ENCODE results near the gene C2CD4C. TPM values are rescaled to one million over a fixed set of nuclear protein-coding genes. Genes with fewer than 3 reads are reported as not detected.

The C2CD4C gene
- total RNA-seq, 5 donors from 2014 or later (not counting 1 experiment from before 2014, with no cell fraction given), result 0.06 TPM; not detected in 4

GRCh38 chr19:369256-369655 is 39.7 kb downstream of the C2CD4C start:
- Mint-ChIP-seq H3K27me3 (peaks cover 28 to 58% of the 10 kb centered on the region in 2 donors), H3K4me3 (no peak overlapping the region), H3K27ac (no peak overlapping the region), H3K36me3 (no peaks in the 10 kb centered on the region), H3K9me3 (no peaks in the 10 kb centered on the region), H3K4me1 (no peaks in the 10 kb centered on the region)
- Histone ChIP-seq H3K27ac (ENCODE audit: low read length) (no peak overlapping the region), H3K36me3 (ENCODE audit: control insufficient read depth in 2 of 2, extremely low read depth in 1 of 2, insufficient read depth in 1 of 2, low read length in 1 of 2) (no peaks in the 10 kb centered on the region), H3K4me3 (ENCODE audit: control insufficient read depth in 1 of 2, extremely low read depth in 1 of 2, low read length in 1 of 2) (no peak overlapping the region), H3K27me3 (replicated peaks in 1 of 2; ENCODE audit: control insufficient read depth in 2 of 2, extremely low read depth in 1 of 2, insufficient read depth in 2 of 2, low read length in 1 of 2) (peaks cover 0 to 57% of the 10 kb centered on the region in 2 experiments), H3K9me3 (no peaks in the 10 kb centered on the region), H3K4me1 (ENCODE audit: control insufficient read depth in 1 of 2, extremely low read depth in 1 of 2, insufficient read depth in 2 of 2, low read length in 2 of 2) (no peaks in the 10 kb centered on the region)
- ChIA-PET POLR2A (no interaction called here), CTCF (no interaction called here)
- ATAC-seq (replicated peaks in 1 of 4) (no peak), DNase-seq (no peak)
- 84% methylated on average over 11 of the region's 13 CpGs for WGBS (ENCODE audit: insufficient coverage)

- no peaks in the 10 kb centered on the region for H3K9me3 ChIP-seq
- H3K9me3 Mint-ChIP-seq, result no peaks in the 10 kb centered on the region
- no peak overlapping the region for H3K4me3 ChIP-seq (ENCODE audit: control insufficient read depth in 1 of 2, extremely low read depth in 1 of 2, low read length in 1 of 2)
- H3K4me1 Mint-ChIP-seq, result no peaks in the 10 kb centered on the region
- ChIA-PET POLR2A (no interaction called here), CTCF (no interaction called here)
- no peak for ATAC-seq (replicated peaks in 1 of 4)
- no peak for DNase-seq
- no peaks in the 10 kb centered on the region for H3K4me1 ChIP-seq (ENCODE audit: control insufficient read depth in 1 of 2, extremely low read depth in 1 of 2, insufficient read depth in 2 of 2, low read length in 2 of 2)
- H3K27ac ChIP-seq (ENCODE audit: low read length), result no peak overlapping the region
- H3K27ac Mint-ChIP-seq, result no peak overlapping the region
- peaks cover 28 to 54% of the 10 kb centered on the region in 2 donors for H3K27me3 Mint-ChIP-seq
- H3K4me3 Mint-ChIP-seq, result no peak overlapping the region
- WGBS (ENCODE audit: insufficient coverage), result 61% methylated on average over 3 of the region's 7 CpGs
- no peaks in the 10 kb centered on the region for H3K36me3 Mint-ChIP-seq
- no peaks in the 10 kb centered on the region for H3K36me3 ChIP-seq (ENCODE audit: control insufficient read depth in 2 of 2, extremely low read depth in 1 of 2, insufficient read depth in 1 of 2, low read length in 1 of 2)
- H3K27me3 ChIP-seq (replicated peaks in 1 of 2; ENCODE audit: control insufficient read depth in 2 of 2, extremely low read depth in 1 of 2, insufficient read depth in 2 of 2, low read length in 1 of 2), result peaks cover 0 to 53% of the 10 kb centered on the region in 2 experiments
Measured at GRCh38 chr19:368630-369024, 40.3 kb downstream of the C2CD4C start.

GRCh38 chr19:367963-368629 is 40.9 kb downstream of the C2CD4C start:
- no peak overlapping the region for H3K4me3 Mint-ChIP-seq
- ChIA-PET POLR2A (no interaction called here), CTCF (no interaction called here)
- DNase-seq (no peak), ATAC-seq (replicated peaks in 1 of 4) (no peak)
- H3K36me3 Mint-ChIP-seq, result no peaks in the 10 kb centered on the region
- Histone ChIP-seq H3K4me1 (ENCODE audit: control insufficient read depth in 1 of 2, extremely low read depth in 1 of 2, insufficient read depth in 2 of 2, low read length in 2 of 2) (no peaks in the 10 kb centered on the region), H3K4me3 (ENCODE audit: control insufficient read depth in 1 of 2, extremely low read depth in 1 of 2, low read length in 1 of 2) (no peak overlapping the region), H3K27ac (ENCODE audit: low read length) (no peak overlapping the region), H3K9me3 (no peaks in the 10 kb centered on the region), H3K27me3 (replicated peaks in 1 of 2; ENCODE audit: control insufficient read depth in 2 of 2, extremely low read depth in 1 of 2, insufficient read depth in 2 of 2, low read length in 1 of 2) (peaks cover 0 to 47% of the 10 kb centered on the region in 2 experiments), H3K36me3 (ENCODE audit: control insufficient read depth in 2 of 2, extremely low read depth in 1 of 2, insufficient read depth in 1 of 2, low read length in 1 of 2) (no peaks in the 10 kb centered on the region)
- peaks cover 28 to 51% of the 10 kb centered on the region in 2 donors for H3K27me3 Mint-ChIP-seq
- H3K27ac Mint-ChIP-seq, result no peak overlapping the region
- no peaks in the 10 kb centered on the region for H3K9me3 Mint-ChIP-seq
- 64% methylated on average over 11 of the region's 22 CpGs for WGBS (ENCODE audit: insufficient coverage)
- H3K4me1 Mint-ChIP-seq, result no peaks in the 10 kb centered on the region

GRCh38 chr19:367561-367960 is 41.4 kb downstream of the C2CD4C start:
- Histone ChIP-seq H3K27me3 (replicated peaks in 1 of 2; ENCODE audit: control insufficient read depth in 2 of 2, extremely low read depth in 1 of 2, insufficient read depth in 2 of 2, low read length in 1 of 2) (peaks cover 0 to 43% of the 10 kb centered on the region in 2 experiments), H3K9me3 (no peaks in the 10 kb centered on the region), H3K36me3 (ENCODE audit: control insufficient read depth in 2 of 2, extremely low read depth in 1 of 2, insufficient read depth in 1 of 2, low read length in 1 of 2) (no peaks in the 10 kb centered on the region), H3K27ac (ENCODE audit: low read length) (no peak overlapping the region), H3K4me3 (ENCODE audit: control insufficient read depth in 1 of 2, extremely low read depth in 1 of 2, low read length in 1 of 2) (no peak overlapping the region), H3K4me1 (ENCODE audit: control insufficient read depth in 1 of 2, extremely low read depth in 1 of 2, insufficient read depth in 2 of 2, low read length in 2 of 2) (no peaks in the 10 kb centered on the region)
- peaks cover 31 to 46% of the 10 kb centered on the region in 2 donors for H3K27me3 Mint-ChIP-seq
- no peak overlapping the region for H3K4me3 Mint-ChIP-seq
- H3K27ac Mint-ChIP-seq, result no peak overlapping the region
- H3K9me3 Mint-ChIP-seq, result no peaks in the 10 kb centered on the region
- POLR2A ChIA-PET, result no interaction called here
- no peaks in the 10 kb centered on the region for H3K36me3 Mint-ChIP-seq
- ATAC-seq (replicated peaks in 1 of 4) (no peak), DNase-seq (no peak)
- CTCF ChIA-PET, result no interaction called here
- WGBS (ENCODE audit: insufficient coverage), result 93% methylated on average over 3 of the region's 14 CpGs
- no peaks in the 10 kb centered on the region for H3K4me1 Mint-ChIP-seq

- Histone ChIP-seq H3K9me3 (no peaks in the 10 kb centered on the region), H3K27ac (ENCODE audit: low read length) (no peak overlapping the region), H3K4me3 (ENCODE audit: control insufficient read depth in 1 of 2, extremely low read depth in 1 of 2, low read length in 1 of 2) (no peak overlapping the region), H3K36me3 (ENCODE audit: control insufficient read depth in 2 of 2, extremely low read depth in 1 of 2, insufficient read depth in 1 of 2, low read length in 1 of 2) (no peaks in the 10 kb centered on the region), H3K4me1 (ENCODE audit: control insufficient read depth in 1 of 2, extremely low read depth in 1 of 2, insufficient read depth in 2 of 2, low read length in 2 of 2) (no peaks in the 10 kb centered on the region), H3K27me3 (replicated peaks in 1 of 2; ENCODE audit: control insufficient read depth in 2 of 2, extremely low read depth in 1 of 2, insufficient read depth in 2 of 2, low read length in 1 of 2) (peaks cover 0 to 39% of the 10 kb centered on the region in 2 experiments)
- Mint-ChIP-seq H3K27me3 (peaks cover 27 to 40% of the 10 kb centered on the region in 2 donors), H3K27ac (no peak overlapping the region), H3K9me3 (no peaks in the 10 kb centered on the region), H3K36me3 (no peaks in the 10 kb centered on the region), H3K4me3 (no peak overlapping the region), H3K4me1 (no peaks in the 10 kb centered on the region)
- no peak for DNase-seq
- ATAC-seq (replicated peaks in 1 of 4), result no peak
- POLR2A ChIA-PET, result no interaction called here
- CTCF ChIA-PET, result no interaction called here
- 83% methylated on average over 7 of the region's 8 CpGs for WGBS (ENCODE audit: insufficient coverage)
Measured at GRCh38 chr19:366951-367350, 42.0 kb downstream of the C2CD4C start.

- DNase-seq, result no peak
- 81% methylated on average over 7 of the region's 17 CpGs for WGBS (ENCODE audit: insufficient coverage)
- H3K27me3 ChIP-seq (replicated peaks in 1 of 2; ENCODE audit: control insufficient read depth in 2 of 2, extremely low read depth in 1 of 2, insufficient read depth in 2 of 2, low read length in 1 of 2), result peaks cover 0 to 33% of the 10 kb centered on the region in 2 experiments
- no peak overlapping the region for H3K4me3 Mint-ChIP-seq
- no peaks in the 10 kb centered on the region for H3K4me1 ChIP-seq (ENCODE audit: control insufficient read depth in 1 of 2, extremely low read depth in 1 of 2, insufficient read depth in 2 of 2, low read length in 2 of 2)
- no peaks in the 10 kb centered on the region for H3K9me3 Mint-ChIP-seq
- no peaks in the 10 kb centered on the region for H3K9me3 ChIP-seq
- H3K4me3 ChIP-seq (ENCODE audit: control insufficient read depth in 1 of 2, extremely low read depth in 1 of 2, low read length in 1 of 2), result no peak overlapping the region
- peaks cover 21 to 34% of the 10 kb centered on the region in 2 donors for H3K27me3 Mint-ChIP-seq
- ATAC-seq (replicated peaks in 1 of 4), result no peak
- H3K4me1 Mint-ChIP-seq, result no peaks in the 10 kb centered on the region
- H3K27ac ChIP-seq (ENCODE audit: low read length), result no peak overlapping the region
- no peaks in the 10 kb centered on the region for H3K36me3 ChIP-seq (ENCODE audit: control insufficient read depth in 2 of 2, extremely low read depth in 1 of 2, insufficient read depth in 1 of 2, low read length in 1 of 2)
- no peak overlapping the region for H3K27ac Mint-ChIP-seq
- POLR2A ChIA-PET, result no interaction called here
- CTCF ChIA-PET, result no interaction called here
- no peaks in the 10 kb centered on the region for H3K36me3 Mint-ChIP-seq
Measured at GRCh38 chr19:366205-366783, 42.7 kb downstream of the C2CD4C start.

All from T-cell (primary cell).